SK-N-MC (cell line): ENCODE data around the gene GRB10.

Experiments
- EZH2 ChIP-seq: fragments of 200-600 bp; sonication (generic); IDR thresholded peaks from one replicate; pipeline ENCODE4 v1.6.1; 2017; ENCODE audit warnings: antibody characterized with exemption
- POLR2AphosphoS5 ChIP-seq: IDR thresholded peaks from 2 replicates; pipeline ENCODE4 v1.6.1; 2012; ENCODE audit warnings: mild to moderate bottlenecking, low read depth, low read length, borderline replicate concordance

GRCh38 chr7:50799873-50800272 lies 17.2 kb upstream of the GRB10 start:
- TF ChIP-seq EZH2 (no peak), POLR2AphosphoS5 (no peak)
